Ishikawa (cell line): Measurements from ENCODE around the gene EMC6.

ENCODE experiments used
- CEBPB ChIP-seq: IDR thresholded peaks from 2 replicates; pipeline ENCODE4 v1.6.1; 2012
- CREB1 ChIP-seq: IDR thresholded peaks from 2 replicates; pipeline ENCODE4 v1.6.1; 2012; ENCODE audit warnings: low read depth
- EGR1 ChIP-seq: IDR thresholded peaks from 2 replicates; pipeline ENCODE4 v1.6.1; 2012
- EP300 ChIP-seq: IDR thresholded peaks from 2 replicates; pipeline ENCODE4 v1.6.1; 2012; ENCODE audit warnings: borderline replicate concordance
- FOXM1 ChIP-seq: IDR thresholded peaks from 2 replicates; pipeline ENCODE4 v1.6.1; 2012; ENCODE audit warnings: low read depth, borderline replicate concordance
- MAX ChIP-seq: IDR thresholded peaks from 2 replicates; pipeline ENCODE4 v1.6.1; 2012
- NFIC ChIP-seq: IDR thresholded peaks from 2 replicates; pipeline ENCODE4 v1.6.1; 2012
- RAD21 ChIP-seq: IDR thresholded peaks from 2 replicates; pipeline ENCODE4 v1.6.1; 2012; ENCODE audit warnings: low read depth
- REST ChIP-seq: IDR thresholded peaks from 2 replicates; pipeline ENCODE4 v1.6.1; 2012; ENCODE audit warnings: low read depth, mild to moderate bottlenecking
- TAF1 ChIP-seq: IDR thresholded peaks from 2 replicates; pipeline ENCODE4 v1.6.1; 2012; ENCODE audit warnings: low read depth, mild to moderate bottlenecking
- TCF12 ChIP-seq: IDR thresholded peaks from 2 replicates; pipeline ENCODE4 v1.6.1; 2012; ENCODE audit warnings: low read depth
- TEAD4 ChIP-seq: IDR thresholded peaks from 2 replicates; pipeline ENCODE4 v1.6.1; 2012
- USF1 ChIP-seq: IDR thresholded peaks from 2 replicates; pipeline ENCODE4 v1.6.1; 2012
- YY1 ChIP-seq: IDR thresholded peaks from 2 replicates; pipeline ENCODE4 v1.6.1; 2012; ENCODE audit warnings: low read depth
- ZBTB7A ChIP-seq: IDR thresholded peaks from 2 replicates; pipeline ENCODE4 v1.6.1; 2012; ENCODE audit warnings: low read depth

The EMC6 gene

DNA sequence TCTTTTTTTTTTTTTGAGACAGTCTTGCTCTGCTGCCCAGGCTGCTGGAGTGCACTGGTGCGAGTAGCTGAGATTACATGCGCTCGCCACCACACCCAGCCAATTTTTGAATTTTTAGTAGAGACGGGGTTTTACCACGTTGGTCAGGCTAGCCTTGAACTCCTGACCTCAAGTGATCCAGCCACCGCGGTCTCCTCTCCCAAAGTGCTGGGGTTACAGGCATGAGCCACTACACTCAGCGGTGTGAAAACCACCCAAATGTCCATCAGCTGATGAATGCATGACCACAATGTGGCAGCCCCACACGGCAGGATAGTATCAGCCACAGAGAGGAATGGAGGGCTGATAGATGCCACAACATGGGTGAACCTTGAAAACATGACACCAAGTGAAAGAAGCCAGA lies 25.2 kb downstream of the EMC6 start:
- TF ChIP-seq CREB1 (no peak), REST (no peak), YY1 (no peak), FOXM1 (no peak), USF1 (no peak), EGR1 (no peak), MAX (no peak), RAD21 (no peak), NFIC (no peak), TAF1 (no peak), TCF12 (no peak)

DNA sequence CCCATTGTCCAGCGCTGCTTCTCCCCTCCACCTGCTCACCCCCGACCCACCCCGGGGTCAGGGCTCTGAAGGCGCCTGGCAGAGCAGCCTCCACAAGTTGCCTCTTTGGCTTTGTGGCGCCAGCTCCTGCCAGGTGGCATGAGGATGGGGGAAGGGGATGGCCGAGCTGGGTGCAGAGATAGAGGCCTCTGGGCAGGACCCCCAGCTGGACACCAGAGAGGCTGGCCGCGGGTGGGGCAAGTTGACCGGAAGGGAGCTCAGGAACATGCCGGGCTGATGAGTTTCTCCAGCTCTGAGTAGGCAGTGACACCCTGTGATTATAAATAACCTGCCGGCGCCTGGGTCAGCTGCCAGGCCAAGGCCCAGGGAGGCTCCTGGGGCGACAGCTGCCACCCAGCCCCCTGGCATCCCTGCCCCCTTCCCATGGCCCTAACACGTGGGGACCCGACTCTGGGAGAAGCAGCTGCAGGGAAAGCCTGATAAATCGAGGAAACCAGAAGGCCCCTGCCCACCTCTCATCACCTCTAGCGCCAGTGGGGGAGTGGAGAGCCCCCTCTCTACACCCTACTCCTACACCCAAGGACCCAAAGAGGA lies 26.6 kb downstream of the EMC6 start:
- TF ChIP-seq RAD21 (no peak), CREB1 (no peak), ZBTB7A (peak; percentile 75)

GRCh38 chr17:3695723-3696411 lies 27.3 kb downstream of the EMC6 start, which contains the start of gene P2RX5:
P2RX5 (minus strand) TSS chr17:3696155; CDS start chr17:3696005, 150 bp downstream.
- TF ChIP-seq NFIC: no peak
- no peak for TF ChIP-seq CEBPB
- TF ChIP-seq YY1: no peak
- peak; percentile 15; the same call in 1 of the 2 replicates for TF ChIP-seq USF1
- TF ChIP-seq MAX: peak; percentile 85; the same call in 1 of the 2 replicates
- TF ChIP-seq REST: peak; percentile 88
- no peak for TF ChIP-seq TCF12
- no peak; the same call in 1 of the 2 replicates for TF ChIP-seq ZBTB7A
- TF ChIP-seq EGR1: no peak; the same call in 1 of the 2 replicates
- no peak for TF ChIP-seq EP300
- peak; percentile 66 for TF ChIP-seq TEAD4
- no peak for TF ChIP-seq RAD21
- TF ChIP-seq CREB1: no peak
- no peak for TF ChIP-seq TAF1
- TF ChIP-seq FOXM1: no peak

DNA sequence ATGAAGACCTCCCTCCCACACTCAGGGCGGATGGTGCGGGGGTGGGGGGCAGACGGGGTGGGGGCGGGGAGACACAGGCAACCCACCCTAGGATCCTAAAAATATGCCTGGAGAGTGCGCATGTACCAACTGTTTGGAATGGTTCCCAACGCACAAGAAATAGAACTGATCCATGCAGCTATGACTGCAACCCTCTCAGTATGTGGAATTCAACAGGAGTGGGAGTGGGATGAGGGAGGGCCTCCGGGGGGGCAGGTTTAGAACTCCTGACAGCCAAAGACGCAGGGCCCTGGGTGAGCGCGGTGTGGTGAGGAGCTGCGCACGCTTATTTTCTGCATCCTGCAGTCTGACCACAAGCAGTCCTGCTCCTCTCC lies 28.5 kb downstream of the EMC6 start:
- no peak for TF ChIP-seq TEAD4
- TF ChIP-seq TAF1: no peak
- no peak for TF ChIP-seq TCF12
- no peak for TF ChIP-seq CEBPB
- TF ChIP-seq MAX: no peak

- TF ChIP-seq USF1: no peak
- no peak for TF ChIP-seq TCF12
- no peak for TF ChIP-seq FOXM1
- TF ChIP-seq MAX: no peak
- no peak for TF ChIP-seq EGR1
- no peak for TF ChIP-seq YY1
- no peak for TF ChIP-seq ZBTB7A
- TF ChIP-seq NFIC: no peak
- no peak for TF ChIP-seq EP300
- TF ChIP-seq RAD21: no peak
- TF ChIP-seq CEBPB: no peak
- no peak for TF ChIP-seq REST
- TF ChIP-seq TEAD4: no peak
- no peak for TF ChIP-seq CREB1
- no peak for TF ChIP-seq TAF1
These were observed 29.5 kb downstream of the EMC6 start for GRCh38 chr17:3698139-3698538.
